Right atrium auricular region (tissue), 2 donors: ENCODE data around the gene UCP3. TPM values are rescaled to one million over a fixed set of nuclear protein-coding genes. Genes with fewer than 3 reads are reported as not detected.

ENCODE experiments used
- DNase-seq: peaks from one replicate; pipeline ENCODE4 v3.0.0-alpha.2; 2019; ENCODE audit warnings: low spot score
- H3K27ac ChIP-seq, 2 donors: fragments of 200-600 bp; sonication (generic); 1 replicate in 1 of 2; 2 replicates in 1 of 2; pipeline ENCODE4 v1.5.1; 2016 to 2019
- H3K27me3 ChIP-seq, 2 donors: fragments of 200-600 bp; sonication (generic); one replicate each; pipeline versions ENCODE4 v1.5.1 to v1.6.0; 2017 to 2019
- H3K36me3 ChIP-seq: fragments of 200-600 bp; sonication (generic); one replicate; pipeline ENCODE4 v1.5.1; 2016
- H3K4me1 ChIP-seq, 2 donors: fragments of 200-600 bp; sonication (generic); one replicate each; pipeline versions ENCODE4 v1.5.1 to v1.6.0; 2017 to 2019
- H3K4me3 ChIP-seq, 2 donors: fragments of 200-600 bp; sonication (generic); 1 replicate in 1 of 2; 2 replicates in 1 of 2; pipeline ENCODE4 v1.5.1; 2017 to 2019; ENCODE audit warnings: mild to moderate bottlenecking in 1 of 2, moderate library complexity in 1 of 2
- H3K9me3 ChIP-seq, 2 donors: fragments of 200-600 bp; sonication (generic); one replicate each; pipeline ENCODE4 v1.5.1; 2019
- total RNA-seq, 2 donors: library from RNA; depleted of rRNA; stranded (reverse); fragments of >200 nt; gene quantifications; one replicate each; pipeline ENCODE4 v1.1.0, GENCODE V29; 2016
- TF ChIP-seq, protein P1 (sequence below), 2 donors: fragments of 200-600 bp; sonication (generic); IDR thresholded peaks; one replicate each; pipeline ENCODE4 v1.5.1; 2019; ENCODE audit warnings: antibody characterized with exemption in 2 of 2

The UCP3 gene
- total RNA-seq, 2 donors from 2014 or later = 0.37 to 1.1 TPM

DNA sequence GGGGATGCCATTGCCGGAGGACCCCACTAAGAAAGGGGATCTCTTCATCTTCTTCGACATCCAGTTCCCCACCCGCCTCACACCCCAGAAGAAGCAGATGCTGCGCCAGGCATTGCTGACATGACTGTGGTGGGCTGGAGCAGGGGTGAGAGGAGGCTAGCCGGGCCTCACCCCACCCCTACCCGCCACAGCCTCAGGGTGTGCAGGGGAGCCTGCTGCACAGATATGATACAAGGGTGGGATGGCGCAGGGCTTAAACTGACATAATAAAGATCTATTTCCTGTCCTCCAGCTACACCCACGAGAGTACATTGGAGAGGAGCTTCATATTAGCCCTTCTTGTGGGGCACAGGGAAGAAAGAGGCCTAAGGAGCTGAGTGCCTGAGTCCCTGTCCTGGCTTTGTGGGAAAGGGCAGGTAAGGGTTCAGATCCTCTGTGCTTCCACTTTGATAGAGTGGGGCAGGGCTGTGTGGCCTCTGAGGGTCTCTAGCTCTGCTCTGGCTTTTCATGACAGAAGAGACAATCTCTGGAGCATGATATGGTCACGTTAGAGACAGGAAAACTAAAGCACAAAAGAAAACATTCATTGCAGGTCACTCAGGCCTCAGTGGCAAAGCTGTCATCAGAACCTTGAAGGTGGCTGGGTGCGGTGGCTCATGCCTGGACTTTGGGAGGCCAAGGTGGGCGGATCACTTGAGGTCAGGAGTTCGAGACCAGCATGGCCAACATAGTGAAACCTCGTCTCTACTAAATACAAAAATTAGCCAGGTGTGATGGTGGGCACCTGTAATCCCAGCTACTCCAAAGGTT, 38.7 kb downstream of the UCP3 start:
- Histone ChIP-seq H3K27me3 (no peaks in the 10 kb centered on the region), H3K4me1 (peaks cover 0 to 2% of the 10 kb centered on the region in 2 donors), H3K9me3 (no peaks in the 10 kb centered on the region), H3K27ac (no peak overlapping the region), H3K4me3 (no peak overlapping the region), H3K36me3 (no peaks in the 10 kb centered on the region)
- DNase-seq = no peak
- TF ChIP-seq, protein P1, sequence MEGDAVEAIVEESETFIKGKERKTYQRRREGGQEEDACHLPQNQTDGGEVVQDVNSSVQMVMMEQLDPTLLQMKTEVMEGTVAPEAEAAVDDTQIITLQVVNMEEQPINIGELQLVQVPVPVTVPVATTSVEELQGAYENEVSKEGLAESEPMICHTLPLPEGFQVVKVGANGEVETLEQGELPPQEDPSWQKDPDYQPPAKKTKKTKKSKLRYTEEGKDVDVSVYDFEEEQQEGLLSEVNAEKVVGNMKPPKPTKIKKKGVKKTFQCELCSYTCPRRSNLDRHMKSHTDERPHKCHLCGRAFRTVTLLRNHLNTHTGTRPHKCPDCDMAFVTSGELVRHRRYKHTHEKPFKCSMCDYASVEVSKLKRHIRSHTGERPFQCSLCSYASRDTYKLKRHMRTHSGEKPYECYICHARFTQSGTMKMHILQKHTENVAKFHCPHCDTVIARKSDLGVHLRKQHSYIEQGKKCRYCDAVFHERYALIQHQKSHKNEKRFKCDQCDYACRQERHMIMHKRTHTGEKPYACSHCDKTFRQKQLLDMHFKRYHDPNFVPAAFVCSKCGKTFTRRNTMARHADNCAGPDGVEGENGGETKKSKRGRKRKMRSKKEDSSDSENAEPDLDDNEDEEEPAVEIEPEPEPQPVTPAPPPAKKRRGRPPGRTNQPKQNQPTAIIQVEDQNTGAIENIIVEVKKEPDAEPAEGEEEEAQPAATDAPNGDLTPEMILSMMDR (IDR thresholded peaks at IDR 0.05) = no peak

DNA sequence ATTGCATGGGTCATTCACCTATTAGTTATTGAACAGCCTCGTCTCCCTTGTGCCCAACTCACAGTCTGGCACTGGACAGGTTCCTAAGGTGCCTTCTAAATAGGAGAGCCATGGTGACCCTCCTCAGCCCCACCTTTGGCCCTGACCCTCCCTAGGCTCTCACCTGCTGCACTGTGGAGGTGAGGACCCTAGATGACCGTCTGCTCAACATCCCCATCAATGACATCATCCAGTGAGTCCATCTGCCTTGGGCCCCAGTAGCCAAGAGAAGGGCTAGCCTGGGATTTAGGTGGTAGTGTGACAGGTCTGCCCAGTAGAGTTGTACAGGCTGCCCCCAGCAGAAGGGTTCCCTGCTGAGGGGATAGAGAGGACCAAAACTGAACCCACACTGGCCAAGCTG, 39.8 kb downstream of the UCP3 start:
- Histone ChIP-seq H3K36me3 (no peaks in the 10 kb centered on the region), H3K9me3 (no peaks in the 10 kb centered on the region), H3K4me3 (no peak overlapping the region), H3K27ac (no peak overlapping the region), H3K4me1 (peaks cover 0 to 11% of the 10 kb centered on the region in 2 donors), H3K27me3 (no peaks in the 10 kb centered on the region)
- TF ChIP-seq, protein P1 (IDR thresholded peaks at IDR 0.05) = no peak
- DNase-seq = no peak

DNA sequence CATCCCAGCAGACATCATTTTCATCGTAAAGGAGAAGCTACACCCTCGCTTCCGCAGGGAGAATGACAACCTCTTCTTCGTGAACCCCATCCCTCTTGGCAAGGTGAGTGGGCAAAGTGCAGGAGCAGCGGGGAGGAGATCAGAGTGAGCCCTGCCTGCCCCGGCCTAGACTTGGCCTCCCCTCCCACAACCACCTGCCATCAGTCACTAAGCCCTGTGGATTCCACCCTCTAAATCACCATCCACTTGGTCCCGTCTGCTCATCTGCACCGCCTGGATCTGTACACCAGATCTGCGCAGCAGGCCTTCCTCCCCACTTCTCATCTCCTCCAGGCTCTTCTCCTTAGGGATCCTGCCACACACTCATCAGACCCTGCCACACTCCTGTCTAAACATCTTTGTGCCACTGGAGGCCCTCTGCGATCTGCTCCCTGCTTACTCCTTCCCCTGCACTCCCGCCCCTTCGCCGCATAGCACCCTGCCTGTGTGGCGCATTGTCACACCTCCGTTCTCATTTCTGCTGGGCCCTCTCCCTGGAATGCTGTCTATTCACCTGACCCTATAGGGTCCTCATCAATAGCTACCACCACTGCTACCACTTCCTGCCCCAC, 40.4 kb downstream of the UCP3 start:
- TF ChIP-seq, protein P1 (IDR thresholded peaks at IDR 0.05) = no peak
- DNase-seq = no peak
- H3K9me3 ChIP-seq = no peaks in the 10 kb centered on the region

DNA sequence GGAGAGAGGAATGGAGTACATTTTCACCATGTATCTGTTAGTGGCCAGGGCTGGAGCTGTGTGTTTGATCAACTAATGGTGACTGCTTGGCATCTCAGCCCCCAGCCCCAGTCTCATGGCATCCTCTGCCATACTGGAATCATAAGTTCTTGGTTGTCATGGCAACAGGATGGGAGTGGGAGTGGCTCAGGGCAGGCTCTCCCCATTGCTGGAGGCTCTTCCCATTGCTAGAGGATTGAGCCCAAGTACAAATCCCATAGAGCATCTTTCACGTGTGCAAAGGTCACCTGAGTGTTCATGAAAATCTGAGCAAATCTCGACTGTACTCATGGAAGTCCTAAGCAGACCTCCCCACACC, 43.1 kb downstream of the UCP3 start:
- TF ChIP-seq, protein P1 (IDR thresholded peaks at IDR 0.05) = no peak
- DNase-seq = no peak
- no peaks in the 10 kb centered on the region for H3K27me3 ChIP-seq
- H3K4me3 ChIP-seq = no peak overlapping the region
- H3K4me1 ChIP-seq = peaks cover 0 to 11% of the 10 kb centered on the region in 2 donors
- no peaks in the 10 kb centered on the region for H3K9me3 ChIP-seq
- no peaks in the 10 kb centered on the region for H3K36me3 ChIP-seq
- H3K27ac ChIP-seq = no peak overlapping the region

More for the DNA sequence above, 40.4 kb downstream of the UCP3 start:
- no peak overlapping the region for H3K4me3 ChIP-seq
- peaks cover 0 to 11% of the 10 kb centered on the region in 2 donors for H3K4me1 ChIP-seq
- H3K36me3 ChIP-seq = no peaks in the 10 kb centered on the region
- H3K27me3 ChIP-seq = no peaks in the 10 kb centered on the region
- H3K27ac ChIP-seq = no peak overlapping the region

DNA sequence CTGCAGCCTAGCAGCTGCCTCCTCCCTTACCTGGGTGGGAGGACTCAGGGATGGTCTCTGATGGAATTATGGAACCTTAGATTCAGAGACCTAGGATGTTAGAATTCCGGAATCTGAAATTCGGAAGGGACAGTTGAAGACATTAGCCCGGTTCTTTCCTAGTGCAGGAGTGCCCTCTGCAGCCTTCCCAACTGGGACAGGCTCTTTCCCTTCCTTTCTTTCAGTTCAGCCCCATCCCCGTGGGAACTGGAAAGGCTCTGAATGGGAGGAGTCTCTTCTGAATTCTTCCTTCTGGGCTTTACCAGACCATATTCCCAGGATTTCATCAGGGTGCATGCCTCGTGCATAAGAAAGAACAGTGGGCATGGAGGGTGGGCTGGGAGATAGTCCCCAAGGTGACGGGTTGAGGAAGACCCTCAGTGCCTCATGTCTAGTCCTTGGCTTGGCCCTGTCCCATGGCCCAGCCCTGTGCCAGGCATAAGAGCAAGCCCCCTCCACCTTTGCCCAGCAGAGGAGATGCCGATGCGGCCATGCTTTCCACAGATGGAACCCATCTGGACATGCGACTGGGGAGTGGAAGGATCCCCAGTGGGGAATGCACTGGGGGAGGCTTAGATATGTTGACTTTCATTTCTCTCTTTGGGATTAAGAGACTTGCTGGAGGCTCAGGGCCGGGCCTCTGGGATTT, 43.7 kb downstream of the UCP3 start:
- Histone ChIP-seq H3K27me3 (no peaks in the 10 kb centered on the region), H3K27ac (no peak overlapping the region), H3K36me3 (no peaks in the 10 kb centered on the region), H3K4me3 (no peak overlapping the region), H3K9me3 (no peaks in the 10 kb centered on the region), H3K4me1 (peaks cover 0 to 11% of the 10 kb centered on the region in 2 donors)
- TF ChIP-seq, protein P1 (IDR thresholded peaks at IDR 0.05) = no peak
- DNase-seq = no peak
